Esophagus squamous epithelium (tissue), 5 donors: Measurements from ENCODE around the gene TIAM2. TPM values are rescaled to one million over a fixed set of nuclear protein-coding genes. Genes with fewer than 3 reads are reported as not detected.

Source experiments
- DNase-seq: peaks from one replicate; lab custom pipeline; 2025; lab: John Stamatoyannopoulos, UW
- H3K27ac ChIP-seq, 4 donors: fragments of 200-600 bp; sonication (generic); one replicate each; pipeline ENCODE4 v1.5.1; 2016 to 2019; ENCODE audit warnings: mild to moderate bottlenecking in 1 of 4
- H3K27me3 ChIP-seq, 4 donors: fragments of 200-600 bp; sonication (generic); 1 replicate in 3 of 4; 2 replicates in 1 of 4; pipeline versions ENCODE4 v1.5.1 to v1.6.0; 2017 to 2021; ENCODE audit warnings: antibody characterized with exemption in 1 of 4
- H3K36me3 ChIP-seq, 3 donors: fragments of 200-600 bp; sonication (generic); one replicate each; pipeline ENCODE4 v1.5.1; 2016 to 2019
- H3K4me1 ChIP-seq, 3 donors: fragments of 200-600 bp; sonication (generic); one replicate each; pipeline ENCODE4 v1.5.1; 2017 to 2019
- H3K4me3 ChIP-seq, 4 donors: fragments of 200-600 bp; sonication (generic); 1 replicate in 3 of 4; 2 replicates in 1 of 4; pipeline ENCODE4 v1.5.1; 2016 to 2019; ENCODE audit warnings: mild to moderate bottlenecking in 2 of 4, moderate library complexity in 1 of 4
- H3K9me3 ChIP-seq, 3 donors: fragments of 200-600 bp; sonication (generic); one replicate each; pipeline ENCODE4 v1.5.1; 2016 to 2019
- POLR2A ChIP-seq, 4 donors: fragments of 450-650 bp; IDR thresholded peaks; one replicate each; pipeline ENCODE4 v1.6.1; 2017; ENCODE audit warnings: antibody characterized with exemption in 4 of 4, mild to moderate bottlenecking in 4 of 4, moderate library complexity in 3 of 4
- WGBS, 2 donors: methylation state at CpG; one replicate each; pipeline ENCODE4 v1.1.5; 2018; 5-methylcytosine and 5-hydroxymethylcytosine counted together
- intact Hi-C: fragments of 100-400 bp; cut with DNase I; formaldehyde crosslinking; loops from one replicate; pipeline ENCODE4 v1.15.0; 2022
- total RNA-seq, 4 donors: library from RNA; depleted of rRNA; stranded (reverse); fragments of >200 nt; gene quantifications; one replicate each; pipeline ENCODE4 v1.1.0, GENCODE V29; 2016
- TF ChIP-seq, protein P1 (sequence below), 6 experiments: fragments of 450-650 bp in 4 of 6; fragments of 200-600 bp in 2 of 6; sonication (generic) in 2 of 6; IDR thresholded peaks; one replicate each; pipeline ENCODE4 v1.5.1; 2016 to 2019; ENCODE audit warnings: antibody characterized with exemption in 6 of 6, mild to moderate bottlenecking in 4 of 6, moderate library complexity in 4 of 6
- donor health status: DM: yes; HTN: yes; CAD: no.

The TIAM2 gene
- total RNA-seq, 4 donors from 2014 or later, result 2.3 to 10.3 (median 5.6) TPM

DNA sequence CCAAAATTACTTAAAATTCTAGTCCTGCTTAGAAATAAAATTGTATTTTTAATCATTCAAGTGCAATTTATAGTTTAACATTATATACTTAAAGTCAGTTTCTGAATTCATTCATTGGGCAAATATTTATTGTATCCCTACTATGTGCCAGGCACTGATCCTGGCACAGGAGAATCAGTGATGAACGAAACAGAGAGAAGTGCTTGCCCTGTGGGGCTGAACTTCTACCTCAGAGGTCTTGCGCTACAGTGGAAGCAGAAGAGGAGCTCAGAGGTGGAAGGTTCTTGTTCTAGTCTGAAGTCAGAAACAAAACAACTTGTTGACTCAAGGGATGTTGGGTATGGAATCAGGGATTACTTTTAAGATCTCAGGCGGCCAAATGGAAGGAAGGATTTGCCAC, 274.6 kb downstream of the TIAM2 start:
- 83 to 93% methylated on average over 3 of the region's 3 CpGs for WGBS, 2 donors
- Histone ChIP-seq H3K27ac (no peak overlapping the region), H3K4me1 (peaks cover 7 to 48% (median 21%) of the 10 kb centered on the region in 3 donors), H3K36me3 (peaks cover 0 to 8% (median 0%) of the 10 kb centered on the region in 3 donors), H3K4me3 (no peak overlapping the region), H3K27me3 (no peaks in the 10 kb centered on the region), H3K9me3 (no peaks in the 10 kb centered on the region)
- DNase-seq, result no peak
- TF ChIP-seq, protein P1, sequence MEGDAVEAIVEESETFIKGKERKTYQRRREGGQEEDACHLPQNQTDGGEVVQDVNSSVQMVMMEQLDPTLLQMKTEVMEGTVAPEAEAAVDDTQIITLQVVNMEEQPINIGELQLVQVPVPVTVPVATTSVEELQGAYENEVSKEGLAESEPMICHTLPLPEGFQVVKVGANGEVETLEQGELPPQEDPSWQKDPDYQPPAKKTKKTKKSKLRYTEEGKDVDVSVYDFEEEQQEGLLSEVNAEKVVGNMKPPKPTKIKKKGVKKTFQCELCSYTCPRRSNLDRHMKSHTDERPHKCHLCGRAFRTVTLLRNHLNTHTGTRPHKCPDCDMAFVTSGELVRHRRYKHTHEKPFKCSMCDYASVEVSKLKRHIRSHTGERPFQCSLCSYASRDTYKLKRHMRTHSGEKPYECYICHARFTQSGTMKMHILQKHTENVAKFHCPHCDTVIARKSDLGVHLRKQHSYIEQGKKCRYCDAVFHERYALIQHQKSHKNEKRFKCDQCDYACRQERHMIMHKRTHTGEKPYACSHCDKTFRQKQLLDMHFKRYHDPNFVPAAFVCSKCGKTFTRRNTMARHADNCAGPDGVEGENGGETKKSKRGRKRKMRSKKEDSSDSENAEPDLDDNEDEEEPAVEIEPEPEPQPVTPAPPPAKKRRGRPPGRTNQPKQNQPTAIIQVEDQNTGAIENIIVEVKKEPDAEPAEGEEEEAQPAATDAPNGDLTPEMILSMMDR (IDR thresholded peaks at IDR 0.05), result no peak
- TF ChIP-seq POLR2A (IDR thresholded peaks at IDR 0.05), result no peak
- intact Hi-C loops, result no loop called here

DNA sequence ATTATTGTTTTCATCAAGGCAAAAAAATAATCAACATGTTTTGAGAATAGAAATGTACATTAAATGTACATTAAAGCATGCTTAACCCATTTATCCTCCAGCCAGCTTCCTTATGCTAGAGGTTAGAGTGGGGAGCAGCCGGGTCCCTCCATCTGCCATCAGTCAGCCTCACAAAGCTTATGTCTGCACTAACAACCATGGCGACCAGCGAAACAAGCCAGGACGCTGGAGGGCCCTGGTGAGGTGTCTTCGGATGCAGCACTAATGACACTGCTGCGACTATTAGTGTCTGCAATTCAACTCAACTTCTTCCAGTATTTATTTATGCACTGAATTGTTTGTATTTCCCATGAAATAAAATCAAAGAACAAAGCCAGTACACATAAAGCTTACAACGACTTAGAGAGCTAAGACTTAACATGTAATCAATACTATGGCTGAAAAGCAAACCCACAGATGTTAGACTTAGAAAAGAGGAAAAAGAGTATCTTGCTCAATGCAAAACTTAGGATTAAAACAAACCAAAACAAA, 275.5 kb downstream of the TIAM2 start:
- intact Hi-C loops, result no loop called here
- Histone ChIP-seq H3K9me3 (no peaks in the 10 kb centered on the region), H3K4me3 (no peak overlapping the region), H3K27me3 (no peaks in the 10 kb centered on the region), H3K4me1 (peaks cover 4 to 52% (median 17%) of the 10 kb centered on the region in 3 donors), H3K36me3 (peaks cover 0 to 8% (median 0%) of the 10 kb centered on the region in 3 donors), H3K27ac (no peak overlapping the region)
- no peak for DNase-seq
- WGBS, 2 donors, result 84 to 85% methylated on average over 4 to 7 of the region's 7 CpGs
- TF ChIP-seq POLR2A (IDR thresholded peaks at IDR 0.05), result no peak
- TF ChIP-seq, protein P1 (IDR thresholded peaks at IDR 0.05), result no peak

DNA sequence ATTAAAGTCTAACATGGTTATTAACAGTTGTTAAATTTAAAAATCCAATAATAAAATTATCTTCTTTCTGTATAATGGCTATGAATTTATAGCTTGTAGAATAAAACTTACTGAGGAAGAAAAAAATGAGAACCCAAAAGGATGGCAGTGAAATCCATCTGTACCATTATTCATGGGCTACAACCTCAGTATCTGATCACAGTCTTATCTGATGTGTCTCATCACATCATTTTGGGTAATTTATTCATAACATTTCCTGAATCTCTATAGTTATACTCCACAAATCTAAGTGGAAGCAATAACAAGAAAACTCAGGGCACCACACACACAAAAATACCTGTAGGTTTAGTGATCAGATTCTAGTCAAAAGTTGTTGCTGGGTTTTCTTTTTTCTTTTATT, 276.0 kb downstream of the TIAM2 start:
- TF ChIP-seq POLR2A (IDR thresholded peaks at IDR 0.05), result no peak
- TF ChIP-seq, protein P1 (IDR thresholded peaks at IDR 0.05), result no peak
- H3K4me1 ChIP-seq, result peaks cover 4 to 57% (median 21%) of the 10 kb centered on the region in 3 donors
- no peaks in the 10 kb centered on the region for H3K9me3 ChIP-seq
- intact Hi-C loops, result no loop called here
- DNase-seq, result no peak
- H3K27ac ChIP-seq, result no peak overlapping the region
- H3K27me3 ChIP-seq, result no peaks in the 10 kb centered on the region
- H3K36me3 ChIP-seq, result peaks cover 0 to 8% (median 0%) of the 10 kb centered on the region in 3 donors
- H3K4me3 ChIP-seq, result no peak overlapping the region

DNA sequence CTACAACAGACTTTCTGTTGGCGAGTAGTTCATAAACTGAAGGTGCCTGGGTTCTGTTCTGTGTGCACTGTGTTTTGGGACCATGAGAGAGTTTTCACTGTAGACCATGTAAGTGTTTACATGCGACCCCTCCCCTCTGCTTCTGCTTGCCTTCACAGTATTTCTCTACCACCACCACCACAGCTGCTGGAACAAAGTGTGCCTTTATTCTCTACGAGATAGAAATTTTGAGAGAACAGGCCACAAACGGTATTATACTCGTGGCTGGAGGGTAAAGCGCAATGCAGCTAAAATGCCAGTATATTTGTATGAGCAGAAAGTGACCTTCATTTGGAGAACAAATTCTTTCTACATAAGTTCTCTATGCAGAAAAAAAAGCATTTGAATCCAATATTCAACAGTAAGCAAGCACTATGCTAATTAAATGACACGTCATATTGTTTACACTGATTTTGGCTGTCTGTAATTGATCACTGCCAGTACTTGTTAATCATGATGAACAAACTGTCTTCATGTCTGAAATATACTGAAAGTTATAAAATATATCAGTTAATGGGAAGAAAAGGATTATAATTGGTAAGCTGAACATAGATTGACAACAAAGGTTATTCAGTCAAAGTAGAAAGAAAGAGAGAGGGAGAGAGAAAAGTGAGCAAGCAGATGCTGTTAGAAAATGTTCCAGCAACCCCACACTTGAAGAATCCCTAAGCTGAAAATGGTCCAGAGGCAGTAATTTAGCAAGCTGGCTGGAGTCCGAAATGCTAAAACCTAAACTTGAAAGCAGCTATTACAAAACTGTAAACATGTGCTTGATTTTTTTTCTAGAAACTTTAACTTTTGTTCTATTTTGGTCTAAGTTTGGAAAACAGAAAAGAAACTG, 277.5 kb downstream of the TIAM2 start:
- Histone ChIP-seq H3K36me3 (no peaks in the 10 kb centered on the region), H3K4me1 (peaks cover 4 to 51% (median 22%) of the 10 kb centered on the region in 3 donors), H3K27me3 (no peaks in the 10 kb centered on the region), H3K4me3 (no peak overlapping the region), H3K9me3 (no peaks in the 10 kb centered on the region), H3K27ac (peak overlapping the region in 3 of 4 donors; percentile 35 to 84 (median 72))
- 76 to 77% methylated on average over 8 of the region's 8 CpGs for WGBS, 2 donors
- intact Hi-C loops, result no loop called here
- TF ChIP-seq POLR2A (IDR thresholded peaks at IDR 0.05), result no peak
- TF ChIP-seq, protein P1 (IDR thresholded peaks at IDR 0.05), result no peak
- DNase-seq, result no peak

DNA sequence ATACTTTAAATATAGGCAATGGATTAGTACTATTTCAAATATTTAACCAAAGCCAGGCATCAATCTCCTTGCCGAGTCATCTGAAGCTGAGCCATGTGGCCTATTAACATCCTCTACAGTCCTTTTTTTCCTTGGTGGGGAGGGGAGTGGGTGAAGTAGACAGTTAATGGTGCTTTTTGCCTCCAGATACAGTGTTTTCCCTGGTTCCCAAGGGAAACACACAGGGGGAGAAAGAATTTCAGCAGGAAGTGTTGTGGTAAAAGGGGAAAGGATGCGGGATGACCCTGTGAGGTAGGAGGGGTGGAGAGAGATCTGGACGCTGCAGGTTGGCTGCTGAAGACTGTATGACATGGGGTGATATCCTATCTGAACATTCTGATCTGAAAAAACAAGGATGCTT, 278.3 kb downstream of the TIAM2 start:
- H3K9me3 ChIP-seq, result no peaks in the 10 kb centered on the region
- WGBS, 2 donors, result 46 to 67% methylated on average over 3 of the region's 3 CpGs
- H3K27me3 ChIP-seq, result no peaks in the 10 kb centered on the region
- TF ChIP-seq, protein P1 (IDR thresholded peaks at IDR 0.05), result no peak
- no peak for TF ChIP-seq POLR2A (IDR thresholded peaks at IDR 0.05)
- peaks cover 4 to 54% (median 23%) of the 10 kb centered on the region in 3 donors for H3K4me1 ChIP-seq
- intact Hi-C loops, result no loop called here
- no peak overlapping the region for H3K4me3 ChIP-seq
- no peaks in the 10 kb centered on the region for H3K36me3 ChIP-seq
- DNase-seq, result no peak
- H3K27ac ChIP-seq, result peak overlapping the region in 3 of 4 donors; percentile 60 to 84 (median 72)
